IMR-90 (cell line): ENCODE measurements around the gene SV2B. TPM values are rescaled to one million over a fixed set of nuclear protein-coding genes. Genes with fewer than 3 reads are reported as not detected.
A peak's percentile ranks its signal among the peaks of the same experiment; 100 is the strongest.

Source experiments
- ATAC-seq: fragments of 200-7000 bp; cut with Tn5 transposase; 2 replicates; pipeline ENCODE4 v1.9.1; 2020; ENCODE audit warnings: low read depth, mild to moderate bottlenecking, moderate library complexity
- Bru-seq: library from RNA; stranded (reverse); fragments of 400-500 nt; gene quantifications from one replicate; lab custom pipeline; 2021; lab: Mats Ljungman, UMichigan
- BruChase-seq, 2 experiments: library from RNA; stranded (reverse); fragments of 400-500 nt; gene quantifications; one replicate each; lab custom pipeline; 2021; lab: Mats Ljungman, UMichigan
- BruUV-seq: library from RNA; stranded (reverse); fragments of 400-500 nt; replicated peaks from 2 replicates; lab custom pipeline; 2021; lab: Mats Ljungman, UMichigan
- CTCF ChIA-PET: fragments of 300-600 bp; formaldehyde crosslinking; extraction: SDS; loops from one replicate; lab custom pipeline; 2021; ENCODE audit warnings: antibody characterized with exemption; lab: Yijun Ruan, JAX
- POLR2A ChIA-PET: fragments of 300-600 bp; sonication (Branson Sonifier 250); formaldehyde crosslinking; loops from one replicate; lab custom pipeline; 2022; ENCODE audit warnings: antibody characterized with exemption; ENCODE audit not compliant: unreplicated experiment; lab: Charles Lee
- DNase-seq: peaks from one replicate; pipeline ENCODE4 v3.0.0; 2013
- H2AFZ ChIP-seq: replicated peaks from 2 replicates; pipeline ENCODE3; 2013; ENCODE audit warnings: low read length, mild to moderate bottlenecking; ENCODE audit not compliant: poor library complexity
- H2AK5ac ChIP-seq: 2 replicates; pipeline ENCODE4 v1.6.1; 2013; ENCODE audit warnings: low read depth, low read length, inconsistent platforms
- H2AK9ac ChIP-seq: replicated peaks from 2 replicates; pipeline ENCODE3; 2013; ENCODE audit warnings: mild to moderate bottlenecking, low read depth, low read length, moderate library complexity; ENCODE audit not compliant: poor library complexity
- H2BK120ac ChIP-seq: 2 replicates; pipeline ENCODE4 v1.6.1; 2013; ENCODE audit warnings: low read depth, low read length, inconsistent platforms
- H2BK15ac ChIP-seq: 3 replicates; pipeline ENCODE4 v1.6.1; 2013; ENCODE audit warnings: low read depth, low read length, inconsistent platforms
- H2BK20ac ChIP-seq: 2 replicates; pipeline ENCODE4 v1.6.1; 2013; ENCODE audit warnings: low read depth, mild to moderate bottlenecking, inconsistent platforms, low read length, moderate library complexity
- H2BK5ac ChIP-seq: 2 replicates; pipeline ENCODE4 v1.6.1; 2013; ENCODE audit warnings: mild to moderate bottlenecking, low read depth, low read length, inconsistent platforms; ENCODE audit not compliant: poor library complexity, severe bottlenecking
- H3K14ac ChIP-seq: replicated peaks from 2 replicates; pipeline ENCODE4 v1.6.1; 2013; ENCODE audit warnings: low read depth, low read length, inconsistent platforms
- H3K18ac ChIP-seq: 2 replicates; pipeline ENCODE4 v1.6.1; 2013; ENCODE audit warnings: low read depth, low read length, control low read depth
- H3K23ac ChIP-seq: 2 replicates; pipeline ENCODE4 v1.6.1; 2013; ENCODE audit warnings: low read depth, low read length, inconsistent platforms
- H3K27ac ChIP-seq: 2 replicates; pipeline ENCODE4 v1.5.1; 2013; ENCODE audit warnings: mild to moderate bottlenecking, control low read depth, low read length; ENCODE audit not compliant: insufficient read depth
- H3K27me3 ChIP-seq: 2 replicates; pipeline ENCODE4 v1.6.1; 2013; ENCODE audit warnings: low read length; ENCODE audit not compliant: control insufficient read depth, insufficient read depth
- H3K36me3 ChIP-seq: 2 replicates; pipeline ENCODE4 v1.6.1; 2013; ENCODE audit warnings: low read length, mixed read lengths; ENCODE audit not compliant: control insufficient read depth, insufficient read depth
- H3K4ac ChIP-seq: 2 replicates; pipeline ENCODE4 v1.6.1; 2013; ENCODE audit warnings: low read depth, low read length, inconsistent platforms
- H3K4me1 ChIP-seq: 2 replicates; pipeline ENCODE4 v1.6.1; 2013; ENCODE audit warnings: low read length, mixed read lengths; ENCODE audit not compliant: control insufficient read depth, insufficient read depth
- H3K4me2 ChIP-seq: 2 replicates; pipeline ENCODE4 v1.6.1; 2013; ENCODE audit warnings: low read depth, mild to moderate bottlenecking, control low read depth, low read length, moderate library complexity
- H3K4me3 ChIP-seq: 2 replicates; pipeline ENCODE4 v1.5.1; 2013; ENCODE audit warnings: low read depth, mild to moderate bottlenecking, control low read depth, low read length, moderate library complexity; ENCODE audit not compliant: insufficient read depth
- H3K56ac ChIP-seq: 2 replicates; pipeline ENCODE4 v1.6.1; 2013; ENCODE audit warnings: low read length, inconsistent platforms; ENCODE audit not compliant: insufficient read depth; ENCODE audit errors: extremely low read depth
- H3K79me1 ChIP-seq, 2 experiments: 2 replicates each; pipeline ENCODE4 v1.6.1; 2013; ENCODE audit warnings: low read length in 2 of 2, inconsistent platforms in 1 of 2, low read depth in 1 of 2
- H3K9ac ChIP-seq: 2 replicates; pipeline ENCODE4 v1.6.1; 2013; ENCODE audit warnings: low read depth, low read length, control low read depth
- H3K9me1 ChIP-seq: 2 replicates; pipeline ENCODE4 v1.6.1; 2013; ENCODE audit warnings: low read length, inconsistent platforms; ENCODE audit not compliant: insufficient read depth
- H3K9me3 ChIP-seq: 2 replicates; pipeline ENCODE4 v1.6.1; 2013; ENCODE audit warnings: low read length; ENCODE audit not compliant: control insufficient read depth, insufficient read depth
- H4K20me1 ChIP-seq: 2 replicates; pipeline ENCODE4 v1.6.1; 2013; ENCODE audit warnings: low read length, inconsistent platforms; ENCODE audit not compliant: insufficient read depth
- H4K5ac ChIP-seq: 2 replicates; pipeline ENCODE4 v1.6.1; 2013; ENCODE audit warnings: mild to moderate bottlenecking, low read depth, low read length, control low read depth
- H4K8ac ChIP-seq, 2 experiments: 2 replicates each; pipeline ENCODE4 v1.6.1; 2013; ENCODE audit warnings: low read depth in 2 of 2, low read length in 2 of 2, control low read depth in 1 of 2, inconsistent platforms in 1 of 2
- H4K91ac ChIP-seq: 2 replicates; pipeline ENCODE4 v1.6.1; 2013; ENCODE audit warnings: low read depth, low read length, inconsistent platforms; ENCODE audit not compliant: insufficient read depth
- BHLHE40 ChIP-seq: fragments of 150-350 bp; IDR thresholded peaks from 2 replicates; pipeline ENCODE4 v1.6.1; 2016; ENCODE audit warnings: mild to moderate bottlenecking, low read depth, low read length
- CEBPB ChIP-seq: IDR thresholded peaks from 2 replicates; pipeline ENCODE4 v1.6.1; 2012; ENCODE audit warnings: low read depth, low read length, improper control_type of control experiment
- FOS ChIP-seq: fragments of 150-350 bp; IDR thresholded peaks from 2 replicates; pipeline ENCODE4 v1.6.1; 2016; ENCODE audit warnings: low read depth, low read length
- MAZ ChIP-seq: IDR thresholded peaks from 2 replicates; pipeline ENCODE4 v1.6.1; 2012; ENCODE audit warnings: low read depth, mild to moderate bottlenecking, low read length, improper control_type of control experiment, moderate library complexity, borderline replicate concordance
- MXI1 ChIP-seq: IDR thresholded peaks from 2 replicates; pipeline ENCODE4 v1.6.1; 2012; ENCODE audit warnings: low read depth, mild to moderate bottlenecking, low read length, moderate library complexity, borderline replicate concordance
- RAD21 ChIP-seq: IDR thresholded peaks from 2 replicates; pipeline ENCODE4 v1.6.1; 2012; ENCODE audit warnings: low read length, improper control_type of control experiment
- RCOR1 ChIP-seq: IDR thresholded peaks from 2 replicates; pipeline ENCODE4 v1.6.1; 2012; ENCODE audit warnings: mild to moderate bottlenecking, low read length, improper control_type of control experiment; ENCODE audit not compliant: insufficient replicate concordance
- RFX5 ChIP-seq: IDR thresholded peaks from 2 replicates; pipeline ENCODE4 v1.8.0; 2012; ENCODE audit warnings: low read depth, mild to moderate bottlenecking, low read length, moderate library complexity
- SMC3 ChIP-seq: fragments of 150-350 bp; IDR thresholded peaks from 2 replicates; pipeline ENCODE4 v1.6.1; 2016; ENCODE audit warnings: low read depth, mild to moderate bottlenecking, antibody characterized with exemption, low read length, moderate library complexity
- WGBS, 2 experiments: methylation state at CpG; one replicate each; pipeline versions ENCODE4 v1.1.5 to v1.1.7; 2013; ENCODE audit warnings: missing lambda C conversion rate in 2 of 2; ENCODE audit not compliant: insufficient read length in 1 of 2; ENCODE audit errors: extremely low coverage in 2 of 2; 5-methylcytosine and 5-hydroxymethylcytosine counted together
- dilution Hi-C: fragments of 300-500 bp; cut with HindIII; formaldehyde crosslinking; loops from one replicate; pipeline ENCODE4 v1.14.3; 2018; ENCODE audit warnings: low sequenced_read_pairs; ENCODE audit not compliant: unreplicated experiment
- in situ Hi-C: fragments of 300-500 bp; cut with MboI; formaldehyde crosslinking; loops from 3 replicates; pipeline ENCODE4 v1.14.3; 2019; ENCODE audit warnings: low sequenced_read_pairs, inconsistent platforms, mixed read lengths
- intact Hi-C: fragments of 100-400 bp; cut with micrococcal nuclease; formaldehyde crosslinking; loops from 2 replicates; pipeline ENCODE4 v1.10.0; 2022
- long read RNA-seq: library from polyadenylated mRNA; unstranded; transcript quantifications from one replicate; pipeline ENCODE4 v2.0.0, GENCODE V29; 2021; ENCODE audit not compliant: unreplicated experiment
- polyA plus RNA-seq, 3 experiments: library from polyadenylated mRNA; depleted of rRNA; stranded (reverse); fragments of >200 nt; gene quantifications; 2 replicates each; pipeline ENCODE4 v1.2.3, GENCODE V29; 2012; ENCODE audit warnings: low replicate concordance in 1 of 3
- total RNA-seq: library from RNA; depleted of rRNA; stranded (reverse); fragments of >200 nt; gene quantifications from 2 replicates; pipeline ENCODE4 v1.2.3, GENCODE V29; 2012; rRNA removed
- TF ChIP-seq, protein P1 (sequence below): fragments of 150-350 bp; IDR thresholded peaks from 2 replicates; pipeline ENCODE4 v1.6.1; 2016; ENCODE audit warnings: low read depth, mild to moderate bottlenecking, low read length, moderate library complexity, borderline replicate concordance

The SV2B gene, protein sequence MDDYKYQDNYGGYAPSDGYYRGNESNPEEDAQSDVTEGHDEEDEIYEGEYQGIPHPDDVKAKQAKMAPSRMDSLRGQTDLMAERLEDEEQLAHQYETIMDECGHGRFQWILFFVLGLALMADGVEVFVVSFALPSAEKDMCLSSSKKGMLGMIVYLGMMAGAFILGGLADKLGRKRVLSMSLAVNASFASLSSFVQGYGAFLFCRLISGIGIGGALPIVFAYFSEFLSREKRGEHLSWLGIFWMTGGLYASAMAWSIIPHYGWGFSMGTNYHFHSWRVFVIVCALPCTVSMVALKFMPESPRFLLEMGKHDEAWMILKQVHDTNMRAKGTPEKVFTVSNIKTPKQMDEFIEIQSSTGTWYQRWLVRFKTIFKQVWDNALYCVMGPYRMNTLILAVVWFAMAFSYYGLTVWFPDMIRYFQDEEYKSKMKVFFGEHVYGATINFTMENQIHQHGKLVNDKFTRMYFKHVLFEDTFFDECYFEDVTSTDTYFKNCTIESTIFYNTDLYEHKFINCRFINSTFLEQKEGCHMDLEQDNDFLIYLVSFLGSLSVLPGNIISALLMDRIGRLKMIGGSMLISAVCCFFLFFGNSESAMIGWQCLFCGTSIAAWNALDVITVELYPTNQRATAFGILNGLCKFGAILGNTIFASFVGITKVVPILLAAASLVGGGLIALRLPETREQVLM
- total RNA-seq, result not detected in 2 replicates
- not detected in 2 replicates for polyA plus RNA-seq (2012; rRNA removed)
- polyA plus RNA-seq (2012; cell fraction: cytosol; rRNA removed), result not detected in 2 replicates
- polyA plus RNA-seq (2012; cell fraction: nucleus; rRNA removed; ENCODE audit: low replicate concordance), result not detected in 2 replicates
- Bru-seq, nascent RNA, result percentile 0 among the genes with signal in this experiment
- BruChase-seq, experiment 1, labeled RNA remaining after a 6-hour chase, result percentile 0 among the genes with signal in this experiment
- percentile 2 among the genes with signal in this experiment for BruChase-seq, experiment 2, labeled RNA remaining after a 2-hour chase
- long read RNA-seq, result 0 reads

GRCh38 chr15:91099995-91100813, at the start of gene SV2B:
Gene SV2B (plus strand): TSS chr15:91100257. CDS start chr15:91226264, 126,007 bp downstream.
- Histone ChIP-seq H3K4ac (no peak within 1 kb of the TSS), H3K9ac (no peak within 1 kb of the TSS), H2BK120ac (no peak within 1 kb of the TSS), H3K36me3 (no peaks in the 10 kb centered on the region), H2BK5ac (no peak within 1 kb of the TSS), H2BK15ac (no peak within 1 kb of the TSS), H3K14ac (no peak within 1 kb of the TSS), H3K79me1 (no peaks in the 10 kb centered on the region), H2AK5ac (no peak within 1 kb of the TSS), H4K20me1 (no peaks in the 10 kb centered on the region), H4K8ac (no peak within 1 kb of the TSS), H3K4me2 (peak within 1 kb of the TSS; percentile 86), H4K5ac (no peak within 1 kb of the TSS), H3K27ac (no peak within 1 kb of the TSS), H3K56ac (no peak within 1 kb of the TSS), H2AFZ (peak within 1 kb of the TSS; percentile 76), H2AK9ac (no peak within 1 kb of the TSS), H3K9me3 (no peaks in the 10 kb centered on the region), H4K91ac (no peak within 1 kb of the TSS), H3K18ac (no peak within 1 kb of the TSS), H3K23ac (no peak within 1 kb of the TSS), H3K4me1 (no peaks in the 10 kb centered on the region), H3K27me3 (peaks cover 35% of the 10 kb centered on the region), H3K4me3 (peak within 1 kb of the TSS; percentile 37), H3K9me1 (no peaks in the 10 kb centered on the region), H2BK20ac (no peak within 1 kb of the TSS)
- in situ Hi-C loops, result no loop called here
- DNase-seq (peak; percentile 7), ATAC-seq (peak; percentile 60)
- POLR2A ChIA-PET, result no interaction called here
- 1% methylated on average over 35 of the region's 64 CpGs; no CpG with 5 or more reads in 1 of the 2 experiments for WGBS, 2 experiments
- CTCF ChIA-PET, result interaction anchor here (0.6 kb wide), 2 partner anchors 63 to 149 kb away, joined by 3 to 4 read pairs; no protein-coding TSS in a partner anchor
- intact Hi-C loops, result no loop called here
- dilution Hi-C loops, result no loop called here
- no TSS peak for BruUV-seq
- TF ChIP-seq RAD21 (no peak), CEBPB (no peak), FOS (no peak), MAZ (no peak), RFX5 (no peak), RCOR1 (no peak), SMC3 (no peak), MXI1 (no peak), BHLHE40 (no peak)
- TF ChIP-seq, protein P1, sequence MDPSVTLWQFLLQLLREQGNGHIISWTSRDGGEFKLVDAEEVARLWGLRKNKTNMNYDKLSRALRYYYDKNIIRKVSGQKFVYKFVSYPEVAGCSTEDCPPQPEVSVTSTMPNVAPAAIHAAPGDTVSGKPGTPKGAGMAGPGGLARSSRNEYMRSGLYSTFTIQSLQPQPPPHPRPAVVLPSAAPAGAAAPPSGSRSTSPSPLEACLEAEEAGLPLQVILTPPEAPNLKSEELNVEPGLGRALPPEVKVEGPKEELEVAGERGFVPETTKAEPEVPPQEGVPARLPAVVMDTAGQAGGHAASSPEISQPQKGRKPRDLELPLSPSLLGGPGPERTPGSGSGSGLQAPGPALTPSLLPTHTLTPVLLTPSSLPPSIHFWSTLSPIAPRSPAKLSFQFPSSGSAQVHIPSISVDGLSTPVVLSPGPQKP, result no peak
